Heart left ventricle (tissue), 13 donors: ENCODE measurements around the gene GNAI2.

Source experiments
- CTCF ChIP-seq, 12 donors: fragments of 200-600 bp; sonication (generic) in 4 of 12; IDR thresholded peaks; one replicate each; pipeline versions ENCODE4 v1.5.0 to v1.8.0; 2018 to 2022; ENCODE audit warnings: antibody characterized with exemption in 12 of 12, mild to moderate bottlenecking in 5 of 12
- POLR2A ChIP-seq, 2 donors: fragments of 450-650 bp; IDR thresholded peaks; one replicate each; pipeline ENCODE4 v1.6.1; 2017; ENCODE audit warnings: antibody characterized with exemption in 2 of 2, mild to moderate bottlenecking in 2 of 2, moderate library complexity in 2 of 2
- donor health status: ischemic (EF 13 %, LVEDD 7.1; RV severe dilation, severe dysfunction).
- donor health status: DM: no; HTN: yes; CAD: no.
- donor health status: DM: no; HTN: no; CAD: no.
- donor health status: ischemic (EF 25% LVEDD 6.9; RV normal size, moderate dysfunction).
- donor health status: ischemic (EF 25% LVEDD 5.7; RV mildly dilated, moderate dysfunction).
- donor health status: ischemic (EF 35%, LVEDD 5.7; RV mildly dilated, moderate dysfunction).
- donor health status: nonischemic (EF 11% LVEDD 7.7; RV severe dilation, severe dysfunction).
- donor health status: DM: yes; HTN: yes; CAD: no.
- donor health status: PGD.
- donor health status: ischemic (EF 29% LVEDD 5.4; RV normal size, mild dysfunction).
- donor health status: nonischemic (EF 23%, LVEDD 6.1; RV moderate dilation, normal function).

GRCh38 chr3:50279255-50280016 is 43.4 kb downstream of the GNAI2 start:
- TF ChIP-seq POLR2A (IDR thresholded peaks at IDR 0.05) (no peak), CTCF (IDR thresholded peaks at IDR 0.05) (no peak)
